ENCODE measurements around the gene SPATA13.

DNA sequence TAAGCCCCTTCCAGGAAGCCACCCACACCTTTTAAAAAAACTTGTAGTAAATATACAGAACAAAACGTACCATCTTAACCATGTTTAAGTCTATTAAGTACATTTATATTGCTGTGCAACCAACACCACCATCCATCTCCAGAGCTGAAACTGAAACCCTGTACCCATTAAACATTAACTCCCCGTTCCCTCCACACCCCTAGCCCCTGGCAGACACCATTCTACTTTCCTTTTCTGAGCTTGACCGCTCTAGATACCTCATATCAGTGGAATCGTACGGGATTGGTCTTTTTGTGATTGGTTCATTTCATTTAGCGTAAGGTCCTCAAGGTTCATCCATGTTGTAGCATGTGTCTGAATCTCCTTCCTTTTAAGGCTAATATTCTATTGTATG, 13.0 kb upstream of the SPATA13 start:
- TF ChIP-seq, protein P1, sequence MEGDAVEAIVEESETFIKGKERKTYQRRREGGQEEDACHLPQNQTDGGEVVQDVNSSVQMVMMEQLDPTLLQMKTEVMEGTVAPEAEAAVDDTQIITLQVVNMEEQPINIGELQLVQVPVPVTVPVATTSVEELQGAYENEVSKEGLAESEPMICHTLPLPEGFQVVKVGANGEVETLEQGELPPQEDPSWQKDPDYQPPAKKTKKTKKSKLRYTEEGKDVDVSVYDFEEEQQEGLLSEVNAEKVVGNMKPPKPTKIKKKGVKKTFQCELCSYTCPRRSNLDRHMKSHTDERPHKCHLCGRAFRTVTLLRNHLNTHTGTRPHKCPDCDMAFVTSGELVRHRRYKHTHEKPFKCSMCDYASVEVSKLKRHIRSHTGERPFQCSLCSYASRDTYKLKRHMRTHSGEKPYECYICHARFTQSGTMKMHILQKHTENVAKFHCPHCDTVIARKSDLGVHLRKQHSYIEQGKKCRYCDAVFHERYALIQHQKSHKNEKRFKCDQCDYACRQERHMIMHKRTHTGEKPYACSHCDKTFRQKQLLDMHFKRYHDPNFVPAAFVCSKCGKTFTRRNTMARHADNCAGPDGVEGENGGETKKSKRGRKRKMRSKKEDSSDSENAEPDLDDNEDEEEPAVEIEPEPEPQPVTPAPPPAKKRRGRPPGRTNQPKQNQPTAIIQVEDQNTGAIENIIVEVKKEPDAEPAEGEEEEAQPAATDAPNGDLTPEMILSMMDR (IDR thresholded peaks at IDR 0.05; ENCODE audit: poor library complexity), result no peak
- TF ChIP-seq EZH2 (IDR thresholded peaks at IDR 0.05; ENCODE audit: borderline replicate concordance), result no peak
